ENCODE data around the gene USP15.

USP15 gene

DNA sequence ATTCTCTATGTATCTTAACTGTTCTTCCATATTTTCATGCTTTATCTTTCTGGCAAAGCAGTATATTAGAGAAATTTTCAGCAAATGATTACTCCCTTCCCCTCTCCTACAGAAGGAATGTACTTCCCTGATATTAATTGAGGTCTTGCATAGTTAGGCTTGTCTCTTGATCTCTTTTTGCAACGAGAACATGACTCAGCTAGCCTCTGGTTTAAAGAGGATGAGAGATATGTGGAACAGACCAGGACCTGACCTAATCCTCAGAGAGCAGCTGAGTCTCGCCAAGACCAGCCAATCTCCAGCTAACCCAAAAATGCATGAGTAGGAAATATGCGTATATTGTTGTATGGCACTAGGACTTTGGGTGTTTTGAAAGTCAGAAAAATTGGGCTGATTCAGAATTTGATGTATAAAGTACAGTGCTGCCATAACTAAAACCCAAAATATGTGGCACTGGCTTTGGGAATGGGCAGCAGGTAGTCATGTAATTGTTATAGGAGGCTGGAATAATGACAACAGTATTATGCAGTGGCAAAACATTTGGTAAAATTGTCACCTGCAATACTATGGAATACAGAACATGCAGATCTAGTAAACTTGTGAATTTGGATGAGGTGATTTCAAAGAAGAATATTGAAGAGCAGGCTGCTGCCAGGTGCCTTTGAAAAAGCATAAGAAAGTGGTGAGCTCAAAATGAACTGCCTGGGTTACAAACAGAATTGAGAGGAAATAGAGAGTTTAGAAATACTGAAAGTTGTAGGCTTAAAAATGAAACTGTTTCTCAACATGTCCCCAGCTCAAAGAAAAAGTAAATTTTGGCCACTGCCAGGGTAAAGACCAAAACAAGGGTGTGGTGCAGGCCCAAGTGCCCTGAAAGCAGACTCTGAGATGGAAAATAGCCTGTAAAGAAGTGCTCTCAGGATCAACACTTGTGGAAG is 9.3 kb upstream of the USP15 start:
- ChIA-PET POLR2A (no interaction called here), CTCF (interaction anchor here (0.8 kb wide), 1 partner anchor 187 kb away, joined by 3 read pairs; no protein-coding TSS in a partner anchor)
- Histone ChIP-seq H3K4me3 (ENCODE audit: low read depth, low read length) (no peak overlapping the region), H3K9me3 (ENCODE audit: control insufficient read depth, insufficient read depth, low read depth, low read length) (no peaks in the 10 kb centered on the region), H3K4me1 (ENCODE audit: control insufficient read depth, insufficient read depth, low read length) (no peaks in the 10 kb centered on the region), H3K36me3 (ENCODE audit: control insufficient read depth in 2 of 2, insufficient read depth in 1 of 2, low read length in 2 of 2) (no peaks in the 10 kb centered on the region), H3K27ac (ENCODE audit: extremely low read depth, low read depth, low read length) (no peak overlapping the region)
- TF ChIP-seq ZNF621 (tag by site-specific recombination; IDR thresholded peaks at IDR 0.05) = no peak
- TF ChIP-seq, protein P1, sequence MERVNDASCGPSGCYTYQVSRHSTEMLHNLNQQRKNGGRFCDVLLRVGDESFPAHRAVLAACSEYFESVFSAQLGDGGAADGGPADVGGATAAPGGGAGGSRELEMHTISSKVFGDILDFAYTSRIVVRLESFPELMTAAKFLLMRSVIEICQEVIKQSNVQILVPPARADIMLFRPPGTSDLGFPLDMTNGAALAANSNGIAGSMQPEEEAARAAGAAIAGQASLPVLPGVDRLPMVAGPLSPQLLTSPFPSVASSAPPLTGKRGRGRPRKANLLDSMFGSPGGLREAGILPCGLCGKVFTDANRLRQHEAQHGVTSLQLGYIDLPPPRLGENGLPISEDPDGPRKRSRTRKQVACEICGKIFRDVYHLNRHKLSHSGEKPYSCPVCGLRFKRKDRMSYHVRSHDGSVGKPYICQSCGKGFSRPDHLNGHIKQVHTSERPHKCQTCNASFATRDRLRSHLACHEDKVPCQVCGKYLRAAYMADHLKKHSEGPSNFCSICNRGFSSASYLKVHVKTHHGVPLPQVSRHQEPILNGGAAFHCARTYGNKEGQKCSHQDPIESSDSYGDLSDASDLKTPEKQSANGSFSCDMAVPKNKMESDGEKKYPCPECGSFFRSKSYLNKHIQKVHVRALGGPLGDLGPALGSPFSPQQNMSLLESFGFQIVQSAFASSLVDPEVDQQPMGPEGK (tag by site-specific recombination; IDR thresholded peaks at IDR 0.05) = no peak
- no peak for TF ChIP-seq ZNF596 (tag by site-specific recombination; IDR thresholded peaks at IDR 0.05)
- TF ChIP-seq KLF10 (tag by site-specific recombination; IDR thresholded peaks at IDR 0.05) = no peak
- no peak for TF ChIP-seq ZNF626 (tag by site-specific recombination; IDR thresholded peaks at IDR 0.05)
- no peak for TF ChIP-seq GFI1B (tag by site-specific recombination; IDR thresholded peaks at IDR 0.05)
- no peak for TF ChIP-seq ZFP37 (tag by site-specific recombination; IDR thresholded peaks at IDR 0.05)
- no peak for TF ChIP-seq ZNF48 (tag by site-specific recombination; IDR thresholded peaks at IDR 0.05)
- no peak for TF ChIP-seq ZBTB17 (tag by site-specific recombination; IDR thresholded peaks at IDR 0.05)
- TF ChIP-seq ZNF785 (tag by site-specific recombination; IDR thresholded peaks at IDR 0.05) = no peak
- no peak for TF ChIP-seq RBAK (tag by site-specific recombination; IDR thresholded peaks at IDR 0.05)
- no peak for TF ChIP-seq ZNF140 (tag by site-specific recombination; IDR thresholded peaks at IDR 0.05)
- no peak for TF ChIP-seq ZNF202 (tag by site-specific recombination; IDR thresholded peaks at IDR 0.05; ENCODE audit: borderline replicate concordance)
- TF ChIP-seq, protein P2, sequence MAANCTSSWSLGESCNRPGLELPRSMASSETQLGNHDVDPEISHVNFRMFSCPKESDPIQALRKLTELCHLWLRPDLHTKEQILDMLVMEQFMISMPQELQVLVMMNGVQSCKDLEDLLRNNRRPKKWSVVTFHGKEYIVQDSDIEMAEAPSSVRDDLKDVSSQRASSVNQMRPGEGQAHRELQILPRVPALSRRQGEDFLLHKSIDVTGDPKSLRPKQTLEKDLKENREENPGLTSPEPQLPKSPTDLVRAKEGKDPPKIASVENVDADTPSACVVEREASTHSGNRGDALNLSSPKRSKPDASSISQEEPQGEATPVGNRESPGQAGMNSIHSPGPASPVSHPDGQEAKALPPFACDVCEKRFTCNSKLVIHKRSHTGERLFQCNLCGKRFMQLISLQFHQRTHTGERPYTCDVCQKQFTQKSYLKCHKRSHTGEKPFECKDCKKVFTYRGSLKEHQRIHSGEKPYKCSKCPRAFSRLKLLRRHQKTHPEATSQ (tag by site-specific recombination; IDR thresholded peaks at IDR 0.05) = no peak
- TF ChIP-seq ZNF114 (tag by site-specific recombination; IDR thresholded peaks at IDR 0.05) = no peak
- TF ChIP-seq ZNF776 (tag by site-specific recombination; IDR thresholded peaks at IDR 0.05; ENCODE audit: borderline replicate concordance) = no peak
- TF ChIP-seq HOXA7 (CRISPR knock-in tag; IDR thresholded peaks at IDR 0.05; ENCODE audit: borderline replicate concordance) = no peak
- TF ChIP-seq, protein P3, sequence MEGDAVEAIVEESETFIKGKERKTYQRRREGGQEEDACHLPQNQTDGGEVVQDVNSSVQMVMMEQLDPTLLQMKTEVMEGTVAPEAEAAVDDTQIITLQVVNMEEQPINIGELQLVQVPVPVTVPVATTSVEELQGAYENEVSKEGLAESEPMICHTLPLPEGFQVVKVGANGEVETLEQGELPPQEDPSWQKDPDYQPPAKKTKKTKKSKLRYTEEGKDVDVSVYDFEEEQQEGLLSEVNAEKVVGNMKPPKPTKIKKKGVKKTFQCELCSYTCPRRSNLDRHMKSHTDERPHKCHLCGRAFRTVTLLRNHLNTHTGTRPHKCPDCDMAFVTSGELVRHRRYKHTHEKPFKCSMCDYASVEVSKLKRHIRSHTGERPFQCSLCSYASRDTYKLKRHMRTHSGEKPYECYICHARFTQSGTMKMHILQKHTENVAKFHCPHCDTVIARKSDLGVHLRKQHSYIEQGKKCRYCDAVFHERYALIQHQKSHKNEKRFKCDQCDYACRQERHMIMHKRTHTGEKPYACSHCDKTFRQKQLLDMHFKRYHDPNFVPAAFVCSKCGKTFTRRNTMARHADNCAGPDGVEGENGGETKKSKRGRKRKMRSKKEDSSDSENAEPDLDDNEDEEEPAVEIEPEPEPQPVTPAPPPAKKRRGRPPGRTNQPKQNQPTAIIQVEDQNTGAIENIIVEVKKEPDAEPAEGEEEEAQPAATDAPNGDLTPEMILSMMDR (tag by site-specific recombination; IDR thresholded peaks at IDR 0.05) = no peak

DNA sequence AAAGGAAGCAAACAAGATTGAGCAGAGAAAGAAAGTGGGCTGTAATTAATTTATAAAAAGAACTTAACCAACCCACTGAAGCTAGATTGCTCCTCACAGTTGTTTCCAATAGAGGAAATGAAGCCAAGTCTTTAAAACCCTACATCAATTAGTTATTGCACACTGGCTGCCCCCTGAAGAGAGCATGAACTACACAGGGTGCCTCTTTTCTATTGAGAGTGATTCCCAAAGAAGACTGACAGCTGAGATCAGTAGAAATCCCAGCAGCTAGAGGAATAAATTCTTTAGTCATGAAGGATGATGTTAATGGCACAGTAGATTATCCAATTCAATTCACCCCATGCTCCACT is 8.6 kb upstream of the USP15 start:
- ChIA-PET POLR2A (no interaction called here), CTCF (interaction anchor here (0.6 to 0.8 kb wide), 2 partner anchors 186 to 543 kb away, joined by 3 read pairs; no protein-coding TSS in a partner anchor)
- Histone ChIP-seq H3K27ac (ENCODE audit: extremely low read depth, low read depth, low read length) (no peak overlapping the region), H3K36me3 (ENCODE audit: control insufficient read depth in 2 of 2, insufficient read depth in 1 of 2, low read length in 2 of 2) (no peaks in the 10 kb centered on the region), H3K4me1 (ENCODE audit: control insufficient read depth, insufficient read depth, low read length) (peaks cover 4% of the 10 kb centered on the region; the same call in 1 of the 2 replicates), H3K4me3 (ENCODE audit: low read depth, low read length) (no peak overlapping the region), H3K9me3 (ENCODE audit: control insufficient read depth, insufficient read depth, low read depth, low read length) (no peaks in the 10 kb centered on the region)
- TF ChIP-seq ZNF777 (tag by site-specific recombination; IDR thresholded peaks at IDR 0.05; ENCODE audit: borderline replicate concordance) (no peak), IKZF3 (tag by site-specific recombination; IDR thresholded peaks at IDR 0.05) (no peak), HOXD13 (CRISPR knock-in tag; IDR thresholded peaks at IDR 0.05; ENCODE audit: borderline replicate concordance) (no peak), ZNF354C (tag by site-specific recombination; IDR thresholded peaks at IDR 0.05; ENCODE audit: borderline replicate concordance, low read depth) (no peak), SP7 (tag by site-specific recombination; IDR thresholded peaks at IDR 0.05) (no peak), GLI4 (tag by site-specific recombination; IDR thresholded peaks at IDR 0.05) (no peak), ZFP37 (tag by site-specific recombination; IDR thresholded peaks at IDR 0.05) (no peak), MYNN (tag by site-specific recombination; IDR thresholded peaks at IDR 0.05; ENCODE audit: borderline replicate concordance) (no peak)
- TF ChIP-seq, protein P4, sequence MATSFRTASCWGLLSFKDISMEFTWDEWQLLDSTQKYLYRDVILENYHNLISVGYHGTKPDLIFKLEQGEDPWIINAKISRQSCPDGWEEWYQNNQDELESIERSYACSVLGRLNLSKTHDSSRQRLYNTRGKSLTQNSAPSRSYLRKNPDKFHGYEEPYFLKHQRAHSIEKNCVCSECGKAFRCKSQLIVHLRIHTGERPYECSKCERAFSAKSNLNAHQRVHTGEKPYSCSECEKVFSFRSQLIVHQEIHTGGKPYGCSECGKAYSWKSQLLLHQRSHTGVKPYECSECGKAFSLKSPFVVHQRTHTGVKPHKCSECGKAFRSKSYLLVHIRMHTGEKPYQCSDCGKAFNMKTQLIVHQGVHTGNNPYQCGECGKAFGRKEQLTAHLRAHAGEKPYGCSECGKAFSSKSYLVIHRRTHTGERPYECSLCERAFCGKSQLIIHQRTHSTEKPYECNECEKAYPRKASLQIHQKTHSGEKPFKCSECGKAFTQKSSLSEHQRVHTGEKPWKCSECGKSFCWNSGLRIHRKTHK (tag by site-specific recombination; IDR thresholded peaks at IDR 0.05) = no peak
- TF ChIP-seq, protein P5, sequence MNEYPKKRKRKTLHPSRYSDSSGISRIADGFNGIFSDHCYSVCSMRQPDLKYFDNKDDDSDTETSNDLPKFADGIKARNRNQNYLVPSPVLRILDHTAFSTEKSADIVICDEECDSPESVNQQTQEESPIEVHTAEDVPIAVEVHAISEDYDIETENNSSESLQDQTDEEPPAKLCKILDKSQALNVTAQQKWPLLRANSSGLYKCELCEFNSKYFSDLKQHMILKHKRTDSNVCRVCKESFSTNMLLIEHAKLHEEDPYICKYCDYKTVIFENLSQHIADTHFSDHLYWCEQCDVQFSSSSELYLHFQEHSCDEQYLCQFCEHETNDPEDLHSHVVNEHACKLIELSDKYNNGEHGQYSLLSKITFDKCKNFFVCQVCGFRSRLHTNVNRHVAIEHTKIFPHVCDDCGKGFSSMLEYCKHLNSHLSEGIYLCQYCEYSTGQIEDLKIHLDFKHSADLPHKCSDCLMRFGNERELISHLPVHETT (tag by site-specific recombination; IDR thresholded peaks at IDR 0.05) = no peak
